Liver (tissue), 9 donors: Measurements from ENCODE around the gene OLFML2A. TPM values are rescaled to one million over a fixed set of nuclear protein-coding genes. Genes with fewer than 3 reads are reported as not detected.
"Not testable (repeated sequence)": the region's sequence is repeated elsewhere in the genome, so short reads cannot be mapped to it uniquely, and the experiment has no call there.

Experiments used
- DNase-seq: peaks from one replicate; pipeline ENCODE4 v3.0.0-alpha.2; 2017; ENCODE audit warnings: low spot score
- H3K27ac ChIP-seq, 2 donors: one replicate each; pipeline ENCODE4 v1.7.0; 2013; ENCODE audit warnings: inconsistent platforms in 2 of 2, low read length in 2 of 2, control low read depth in 1 of 2, low read depth in 1 of 2, mild to moderate bottlenecking in 1 of 2
- H3K27me3 ChIP-seq, 4 donors: one replicate each; pipeline versions ENCODE4 v1.6.1 to v1.7.0; 2013; ENCODE audit warnings: low read length in 3 of 4, inconsistent platforms in 1 of 4, mild to moderate bottlenecking in 1 of 4, moderate library complexity in 1 of 4; ENCODE audit not compliant: control insufficient read depth in 4 of 4, insufficient read depth in 4 of 4
- H3K36me3 ChIP-seq, 4 donors: one replicate each; pipeline versions ENCODE4 v1.6.1 to v1.7.0; 2013; ENCODE audit warnings: low read length in 3 of 4, mild to moderate bottlenecking in 3 of 4, low read depth in 1 of 4, moderate library complexity in 1 of 4; ENCODE audit not compliant: control insufficient read depth in 4 of 4, insufficient read depth in 3 of 4
- H3K4me1 ChIP-seq, 4 donors: one replicate each; pipeline versions ENCODE4 v1.6.1 to v1.7.0; 2013; ENCODE audit warnings: low read length in 3 of 4, mild to moderate bottlenecking in 3 of 4, moderate library complexity in 1 of 4; ENCODE audit not compliant: control insufficient read depth in 4 of 4, insufficient read depth in 4 of 4
- H3K4me3 ChIP-seq, 3 donors: one replicate each; pipeline versions ENCODE4 v1.6.1 to v1.7.0; 2013; ENCODE audit warnings: low read length in 3 of 3, control low read depth in 1 of 3, low read depth in 1 of 3, mild to moderate bottlenecking in 1 of 3
- H3K9ac ChIP-seq, 2 donors: one replicate each; pipeline ENCODE4 v1.7.0; 2013; ENCODE audit warnings: low read length in 2 of 2, mild to moderate bottlenecking in 2 of 2, moderate library complexity in 2 of 2, control low read depth in 1 of 2, low read depth in 1 of 2
- H3K9me3 ChIP-seq, 4 donors: one replicate each; pipeline versions ENCODE4 v1.6.1 to v1.7.0; 2013; ENCODE audit warnings: low read length in 3 of 4; ENCODE audit not compliant: control insufficient read depth in 4 of 4
- EGR1 ChIP-seq, 2 donors: IDR thresholded peaks; 2 replicates each; pipeline ENCODE4 v1.6.1; 2016 to 2018; ENCODE audit warnings: antibody characterized with exemption in 2 of 2, low read depth in 2 of 2
- FOXA1 ChIP-seq: IDR thresholded peaks from 2 replicates; pipeline ENCODE4 v1.6.1; 2016; ENCODE audit warnings: antibody characterized with exemption
- FOXA2 ChIP-seq: IDR thresholded peaks from 2 replicates; pipeline ENCODE4 v1.6.1; 2016; ENCODE audit warnings: antibody characterized with exemption
- GABPA ChIP-seq, 2 donors: IDR thresholded peaks in 1 of 2; conservative IDR thresholded peaks in 1 of 2; 2 replicates each; pipeline ENCODE4 v1.6.1; 2016; ENCODE audit warnings: antibody characterized with exemption in 2 of 2, mild to moderate bottlenecking in 1 of 2, moderate library complexity in 1 of 2
- HNF4A ChIP-seq, 2 donors: conservative IDR thresholded peaks; 2 replicates each; pipeline ENCODE4 v1.6.1; 2016; ENCODE audit warnings: antibody characterized with exemption in 2 of 2, mild to moderate bottlenecking in 2 of 2
- JUND ChIP-seq, 2 donors: IDR thresholded peaks; 2 replicates each; pipeline ENCODE4 v1.6.1; 2016; ENCODE audit warnings: antibody characterized with exemption in 2 of 2
- NR2F2 ChIP-seq: IDR thresholded peaks from 2 replicates; pipeline ENCODE4 v1.6.1; 2016; ENCODE audit warnings: antibody characterized with exemption
- RAD21 ChIP-seq, 2 donors: IDR thresholded peaks; 2 replicates each; pipeline ENCODE4 v1.6.1; 2016; ENCODE audit warnings: antibody characterized with exemption in 2 of 2, mild to moderate bottlenecking in 2 of 2
- TAF1 ChIP-seq: conservative IDR thresholded peaks from 2 replicates; pipeline ENCODE4 v1.6.1; 2016; ENCODE audit warnings: antibody characterized with exemption, mild to moderate bottlenecking
- YY1 ChIP-seq: IDR thresholded peaks from 2 replicates; pipeline ENCODE4 v1.6.1; 2016; ENCODE audit warnings: antibody characterized with exemption, mild to moderate bottlenecking
- WGBS: extraction: QIAGEN DNeasy Blood & Tissue Kit; methylation state at CpG from one replicate; pipeline ENCODE4 v1.1.7; 2013; 5-methylcytosine and 5-hydroxymethylcytosine counted together
- polyA plus RNA-seq, 2 donors: library from polyadenylated mRNA; stranded (reverse) in 1 of 2; unstranded in 1 of 2; fragments of 200-250 nt in 1 of 2; fragments of >200 nt in 1 of 2; fragmentation: Nextera tagmentation in 1 of 2; extraction: Ambion mirVana in 1 of 2; gene quantifications; one replicate each; pipeline versions ENCODE4 v1.2.1 to v1.2.3, GENCODE V29; 2013 to 2015
- total RNA-seq, 2 donors: library from RNA; depleted of rRNA; stranded (reverse); fragments of >200 nt; gene quantifications; one replicate each; pipeline ENCODE4 v1.2.3, GENCODE V29; 2014
- TF ChIP-seq, protein P1 (sequence below): IDR thresholded peaks from 2 replicates; pipeline ENCODE4 v1.6.1; 2016; ENCODE audit warnings: antibody characterized with exemption, mild to moderate bottlenecking
- TF ChIP-seq, protein P2 (sequence below): IDR thresholded peaks from 2 replicates; pipeline ENCODE4 v1.6.1; 2016; ENCODE audit warnings: antibody characterized with exemption
- TF ChIP-seq, protein P3 (sequence below): IDR thresholded peaks from 2 replicates; pipeline ENCODE4 v1.6.1; 2016; ENCODE audit warnings: antibody characterized with exemption
- TF ChIP-seq, protein P4 (sequence below): fragments of 150-350 bp; IDR thresholded peaks from 2 replicates; pipeline ENCODE4 v1.5.1; 2017; ENCODE audit warnings: improper control_type of control experiment, low read depth, low read length; ENCODE audit not compliant: missing input control
- donor health status: healthy.
- donor health status: healthy.
- donor health status: healthy.
- donor health status: healthy.
- donor health status: healthy.

The OLFML2A gene
- total and polyA plus RNA-seq, 4 donors = 0.15 to 1.1 (median 0.53) TPM

DNA sequence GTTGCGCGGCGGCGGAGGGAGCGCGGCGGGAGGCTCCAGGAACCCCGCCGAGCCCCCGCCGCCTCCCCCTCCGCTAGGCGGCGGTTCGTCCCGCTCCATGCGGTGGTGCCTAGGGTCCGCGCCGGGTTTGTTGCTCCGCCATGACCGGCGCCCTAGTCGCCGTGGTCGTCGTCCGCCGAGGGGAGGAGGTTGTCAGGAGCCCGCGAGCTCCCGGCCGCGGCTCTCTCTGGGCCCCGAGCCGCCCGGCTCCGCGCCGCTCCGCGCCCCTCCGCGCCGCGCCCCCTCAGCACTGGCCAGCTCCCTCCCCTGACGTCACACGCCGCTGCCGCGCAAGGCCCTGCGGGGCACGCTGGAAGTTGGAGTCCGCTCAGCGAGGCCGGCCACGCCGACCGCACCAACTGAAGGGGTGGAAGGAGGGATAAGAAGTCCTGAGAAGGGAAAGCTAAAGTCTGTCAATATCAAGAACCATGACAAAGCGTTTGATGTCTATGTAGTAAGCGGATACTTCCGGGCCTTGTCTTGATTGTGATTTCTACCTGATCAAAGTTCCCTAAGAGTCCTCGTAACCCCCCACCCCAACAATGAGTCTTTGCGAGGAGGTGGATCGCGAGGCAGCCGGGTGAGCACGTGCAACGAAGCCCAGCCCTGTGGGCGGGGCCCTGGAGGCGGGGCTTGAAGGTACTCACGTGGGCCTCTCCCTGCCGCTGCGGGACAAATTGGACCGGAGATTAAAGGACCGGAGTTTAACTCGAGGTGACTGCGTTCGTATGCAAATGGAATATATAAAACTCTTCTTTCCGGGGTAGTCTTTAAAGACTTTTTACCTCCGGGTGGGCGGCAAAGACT lies 5.7 kb upstream of the OLFML2A start, which contains the start of gene NR6A1 (continued):
- TF ChIP-seq, protein P1, sequence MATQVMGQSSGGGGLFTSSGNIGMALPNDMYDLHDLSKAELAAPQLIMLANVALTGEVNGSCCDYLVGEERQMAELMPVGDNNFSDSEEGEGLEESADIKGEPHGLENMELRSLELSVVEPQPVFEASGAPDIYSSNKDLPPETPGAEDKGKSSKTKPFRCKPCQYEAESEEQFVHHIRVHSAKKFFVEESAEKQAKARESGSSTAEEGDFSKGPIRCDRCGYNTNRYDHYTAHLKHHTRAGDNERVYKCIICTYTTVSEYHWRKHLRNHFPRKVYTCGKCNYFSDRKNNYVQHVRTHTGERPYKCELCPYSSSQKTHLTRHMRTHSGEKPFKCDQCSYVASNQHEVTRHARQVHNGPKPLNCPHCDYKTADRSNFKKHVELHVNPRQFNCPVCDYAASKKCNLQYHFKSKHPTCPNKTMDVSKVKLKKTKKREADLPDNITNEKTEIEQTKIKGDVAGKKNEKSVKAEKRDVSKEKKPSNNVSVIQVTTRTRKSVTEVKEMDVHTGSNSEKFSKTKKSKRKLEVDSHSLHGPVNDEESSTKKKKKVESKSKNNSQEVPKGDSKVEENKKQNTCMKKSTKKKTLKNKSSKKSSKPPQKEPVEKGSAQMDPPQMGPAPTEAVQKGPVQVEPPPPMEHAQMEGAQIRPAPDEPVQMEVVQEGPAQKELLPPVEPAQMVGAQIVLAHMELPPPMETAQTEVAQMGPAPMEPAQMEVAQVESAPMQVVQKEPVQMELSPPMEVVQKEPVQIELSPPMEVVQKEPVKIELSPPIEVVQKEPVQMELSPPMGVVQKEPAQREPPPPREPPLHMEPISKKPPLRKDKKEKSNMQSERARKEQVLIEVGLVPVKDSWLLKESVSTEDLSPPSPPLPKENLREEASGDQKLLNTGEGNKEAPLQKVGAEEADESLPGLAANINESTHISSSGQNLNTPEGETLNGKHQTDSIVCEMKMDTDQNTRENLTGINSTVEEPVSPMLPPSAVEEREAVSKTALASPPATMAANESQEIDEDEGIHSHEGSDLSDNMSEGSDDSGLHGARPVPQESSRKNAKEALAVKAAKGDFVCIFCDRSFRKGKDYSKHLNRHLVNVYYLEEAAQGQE = peak; percentile 91
- TF ChIP-seq FOXA2 = no peak
- TF ChIP-seq JUND (IDR thresholded peaks at IDR 0.05) = peak; percentile 39 to 55
- peak; percentile 55 for TF ChIP-seq YY1
- TF ChIP-seq, protein P2, sequence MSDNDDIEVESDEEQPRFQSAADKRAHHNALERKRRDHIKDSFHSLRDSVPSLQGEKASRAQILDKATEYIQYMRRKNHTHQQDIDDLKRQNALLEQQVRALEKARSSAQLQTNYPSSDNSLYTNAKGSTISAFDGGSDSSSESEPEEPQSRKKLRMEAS = peak; percentile 93
- TF ChIP-seq GABPA (IDR thresholded peaks at IDR 0.05 in 1 of 2, conservative IDR thresholded peaks at IDR 0.05 in 1 of 2) = no peak

DNA sequence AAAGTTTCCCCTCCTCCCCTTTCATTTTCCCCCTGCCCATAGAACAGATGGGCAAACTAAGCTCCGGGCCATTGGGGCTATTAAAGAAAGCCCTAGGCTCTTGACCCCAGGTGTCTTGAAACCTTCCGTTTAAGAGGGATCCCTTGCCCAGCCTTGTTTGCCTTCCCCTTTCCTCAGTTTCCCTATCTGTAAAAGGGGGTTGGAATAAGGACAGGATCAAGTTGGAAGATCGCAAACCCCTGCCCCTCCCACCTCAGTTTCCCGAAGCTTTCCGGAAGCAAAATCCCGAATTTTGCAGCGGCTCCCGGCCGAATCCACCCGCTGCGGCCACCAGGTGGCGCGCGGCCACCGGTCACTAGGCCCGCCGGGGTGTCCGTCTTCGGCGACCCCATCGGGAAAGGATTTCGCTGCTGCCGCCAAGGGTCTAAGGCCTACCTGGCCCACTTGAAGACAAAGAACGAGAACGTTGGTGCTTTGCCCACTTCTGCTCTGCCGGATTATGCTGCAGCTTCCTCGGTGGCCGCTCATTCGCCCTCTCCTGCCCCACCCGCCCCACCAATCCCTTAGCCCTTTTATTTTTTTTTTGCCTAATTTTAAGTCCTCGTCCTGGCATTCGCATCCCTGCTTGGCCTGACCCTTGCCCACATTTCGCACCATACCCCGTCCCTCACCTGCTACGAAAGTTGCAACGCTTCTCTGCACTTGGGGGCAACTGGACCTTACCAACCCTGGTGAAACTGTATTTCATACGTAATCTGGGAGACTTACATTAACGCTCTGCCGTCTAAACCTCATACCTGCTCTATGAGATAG lies 4.9 kb upstream of the OLFML2A start:
- DNase-seq = peak; percentile 74
- TF ChIP-seq, protein P3, sequence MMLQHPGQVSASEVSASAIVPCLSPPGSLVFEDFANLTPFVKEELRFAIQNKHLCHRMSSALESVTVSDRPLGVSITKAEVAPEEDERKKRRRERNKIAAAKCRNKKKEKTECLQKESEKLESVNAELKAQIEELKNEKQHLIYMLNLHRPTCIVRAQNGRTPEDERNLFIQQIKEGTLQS = no peak
- peak; percentile 81 to 87 for TF ChIP-seq RAD21 (IDR thresholded peaks at IDR 0.05)
- TF ChIP-seq TAF1 = no peak
- peak; percentile 20 for TF ChIP-seq NR2F2
- TF ChIP-seq, protein P4, sequence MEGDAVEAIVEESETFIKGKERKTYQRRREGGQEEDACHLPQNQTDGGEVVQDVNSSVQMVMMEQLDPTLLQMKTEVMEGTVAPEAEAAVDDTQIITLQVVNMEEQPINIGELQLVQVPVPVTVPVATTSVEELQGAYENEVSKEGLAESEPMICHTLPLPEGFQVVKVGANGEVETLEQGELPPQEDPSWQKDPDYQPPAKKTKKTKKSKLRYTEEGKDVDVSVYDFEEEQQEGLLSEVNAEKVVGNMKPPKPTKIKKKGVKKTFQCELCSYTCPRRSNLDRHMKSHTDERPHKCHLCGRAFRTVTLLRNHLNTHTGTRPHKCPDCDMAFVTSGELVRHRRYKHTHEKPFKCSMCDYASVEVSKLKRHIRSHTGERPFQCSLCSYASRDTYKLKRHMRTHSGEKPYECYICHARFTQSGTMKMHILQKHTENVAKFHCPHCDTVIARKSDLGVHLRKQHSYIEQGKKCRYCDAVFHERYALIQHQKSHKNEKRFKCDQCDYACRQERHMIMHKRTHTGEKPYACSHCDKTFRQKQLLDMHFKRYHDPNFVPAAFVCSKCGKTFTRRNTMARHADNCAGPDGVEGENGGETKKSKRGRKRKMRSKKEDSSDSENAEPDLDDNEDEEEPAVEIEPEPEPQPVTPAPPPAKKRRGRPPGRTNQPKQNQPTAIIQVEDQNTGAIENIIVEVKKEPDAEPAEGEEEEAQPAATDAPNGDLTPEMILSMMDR = peak; percentile 79
- TF ChIP-seq, protein P1 = no peak
- no peak for TF ChIP-seq FOXA2
- TF ChIP-seq HNF4A (conservative IDR thresholded peaks at IDR 0.05) = peak in 1 of 2 donors; percentile 20
- TF ChIP-seq YY1 = no peak
- peak in 1 of 2 donors; percentile 5 for TF ChIP-seq EGR1 (IDR thresholded peaks at IDR 0.05; ENCODE audit: low read depth in 2 of 2)
- no peak for TF ChIP-seq FOXA1
- Histone ChIP-seq H3K36me3 (no peaks in the 10 kb centered on the region), H3K9me3 (no peaks in the 10 kb centered on the region), H3K4me3 (peak overlapping the region; percentile 79 to 97 (median 92)), H3K27me3 (no peaks in the 10 kb centered on the region), H3K4me1 (peaks cover 6 to 35% (median 28%) of the 10 kb centered on the region in 4 donors), H3K27ac (peak overlapping the region; percentile 73 to 90), H3K9ac (peak overlapping the region; percentile 47 to 61)
- WGBS = 17% methylated on average over 39 of the region's 39 CpGs

DNA sequence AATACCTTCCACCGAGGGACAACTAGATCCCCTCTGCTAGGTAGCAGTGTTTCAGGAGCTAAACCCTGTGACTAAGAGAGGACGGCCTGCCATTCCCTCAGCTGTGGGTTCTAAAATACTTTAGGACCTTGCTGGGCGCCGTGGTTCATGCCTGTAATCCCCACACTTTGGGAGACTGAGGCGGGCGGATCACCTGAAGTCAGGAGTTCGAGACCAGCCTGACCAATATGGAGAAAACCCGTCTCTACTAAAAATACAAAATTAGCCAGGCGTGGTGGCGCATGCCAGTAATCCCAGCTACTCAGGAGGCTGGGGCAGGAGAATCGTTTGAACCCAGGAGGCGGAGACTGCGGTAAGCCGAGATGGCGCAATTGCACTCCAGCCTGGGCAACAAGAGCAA lies 4.1 kb upstream of the OLFML2A start:
- not testable (repeated sequence) for H3K4me3 ChIP-seq, H3K27ac ChIP-seq, DNase-seq, H3K9me3 ChIP-seq, H3K27me3 ChIP-seq, H3K9ac ChIP-seq, H3K36me3 ChIP-seq
- 89% methylated on average over 15 of the region's 15 CpGs for WGBS
- peaks cover 10 to 37% (median 25%) of the 10 kb centered on the region in 4 donors for H3K4me1 ChIP-seq
